Gastroesophageal sphincter (tissue), 3 donors: ENCODE results near the gene IL1RAP.

ENCODE experiments used
- EP300 ChIP-seq: sonication (generic); formaldehyde crosslinking; IDR thresholded peaks from one replicate; pipeline ENCODE4 v1.6.1; 2017; ENCODE audit warnings: antibody characterized with exemption, mild to moderate bottlenecking
- POLR2A ChIP-seq, 2 donors: fragments of 450-650 bp; IDR thresholded peaks; one replicate each; pipeline ENCODE4 v1.6.1; 2017; ENCODE audit warnings: antibody characterized with exemption in 2 of 2, mild to moderate bottlenecking in 2 of 2, moderate library complexity in 1 of 2
- TF ChIP-seq, protein P1 (sequence below), 4 experiments: fragments of 200-600 bp in 2 of 4; fragments of 450-650 bp in 2 of 4; sonication (generic) in 1 of 4; IDR thresholded peaks; one replicate each; pipeline ENCODE4 v1.5.1; 2017 to 2019; ENCODE audit warnings: antibody characterized with exemption in 4 of 4, mild to moderate bottlenecking in 2 of 4, moderate library complexity in 2 of 4

DNA sequence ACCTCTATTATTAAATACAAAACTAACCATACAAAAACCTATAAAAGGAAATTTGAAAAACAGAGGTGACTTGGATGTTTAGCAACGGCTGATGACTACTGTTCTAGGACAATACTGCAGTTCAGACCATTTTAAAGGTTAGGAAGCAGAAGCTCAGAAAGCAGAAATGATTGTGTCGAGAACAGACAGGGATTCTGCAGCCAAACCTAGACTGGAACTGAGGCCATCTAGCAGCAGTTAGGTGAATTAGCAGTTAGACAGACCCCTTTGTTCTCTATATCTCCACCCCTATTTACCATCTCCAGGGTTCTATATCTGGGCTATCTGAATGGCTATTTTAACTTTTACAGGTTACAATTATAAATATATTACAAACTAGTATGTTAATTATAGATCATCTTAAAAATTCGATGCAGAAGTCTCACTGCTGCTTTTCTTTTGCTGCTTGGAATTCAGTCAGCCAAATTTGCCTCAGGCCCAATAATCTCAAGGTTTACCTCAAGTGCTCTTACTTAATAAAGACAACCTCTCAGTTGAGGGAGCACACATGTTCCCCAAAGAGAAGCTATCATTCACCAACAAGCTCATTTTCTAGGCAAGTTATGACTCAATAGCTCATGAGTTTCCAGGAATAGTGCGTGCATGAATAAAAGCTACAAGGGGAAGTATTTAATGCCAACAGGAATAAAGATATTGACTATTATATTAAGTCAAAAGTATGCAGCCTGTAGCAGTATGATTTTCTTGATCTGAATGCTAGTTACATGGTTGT, 9.3 kb upstream of the IL1RAP start:
- TF ChIP-seq, protein P1, sequence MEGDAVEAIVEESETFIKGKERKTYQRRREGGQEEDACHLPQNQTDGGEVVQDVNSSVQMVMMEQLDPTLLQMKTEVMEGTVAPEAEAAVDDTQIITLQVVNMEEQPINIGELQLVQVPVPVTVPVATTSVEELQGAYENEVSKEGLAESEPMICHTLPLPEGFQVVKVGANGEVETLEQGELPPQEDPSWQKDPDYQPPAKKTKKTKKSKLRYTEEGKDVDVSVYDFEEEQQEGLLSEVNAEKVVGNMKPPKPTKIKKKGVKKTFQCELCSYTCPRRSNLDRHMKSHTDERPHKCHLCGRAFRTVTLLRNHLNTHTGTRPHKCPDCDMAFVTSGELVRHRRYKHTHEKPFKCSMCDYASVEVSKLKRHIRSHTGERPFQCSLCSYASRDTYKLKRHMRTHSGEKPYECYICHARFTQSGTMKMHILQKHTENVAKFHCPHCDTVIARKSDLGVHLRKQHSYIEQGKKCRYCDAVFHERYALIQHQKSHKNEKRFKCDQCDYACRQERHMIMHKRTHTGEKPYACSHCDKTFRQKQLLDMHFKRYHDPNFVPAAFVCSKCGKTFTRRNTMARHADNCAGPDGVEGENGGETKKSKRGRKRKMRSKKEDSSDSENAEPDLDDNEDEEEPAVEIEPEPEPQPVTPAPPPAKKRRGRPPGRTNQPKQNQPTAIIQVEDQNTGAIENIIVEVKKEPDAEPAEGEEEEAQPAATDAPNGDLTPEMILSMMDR (IDR thresholded peaks at IDR 0.05), result no peak
- TF ChIP-seq POLR2A (IDR thresholded peaks at IDR 0.05) (no peak), EP300 (no peak)
